Measurements from ENCODE around the gene C5AR2. TPM values are rescaled to one million over a fixed set of nuclear protein-coding genes. Genes with fewer than 3 reads are reported as not detected.

C5AR2 gene
- total RNA-seq, 1 experiment from 2014 or later = not detected

DNA sequence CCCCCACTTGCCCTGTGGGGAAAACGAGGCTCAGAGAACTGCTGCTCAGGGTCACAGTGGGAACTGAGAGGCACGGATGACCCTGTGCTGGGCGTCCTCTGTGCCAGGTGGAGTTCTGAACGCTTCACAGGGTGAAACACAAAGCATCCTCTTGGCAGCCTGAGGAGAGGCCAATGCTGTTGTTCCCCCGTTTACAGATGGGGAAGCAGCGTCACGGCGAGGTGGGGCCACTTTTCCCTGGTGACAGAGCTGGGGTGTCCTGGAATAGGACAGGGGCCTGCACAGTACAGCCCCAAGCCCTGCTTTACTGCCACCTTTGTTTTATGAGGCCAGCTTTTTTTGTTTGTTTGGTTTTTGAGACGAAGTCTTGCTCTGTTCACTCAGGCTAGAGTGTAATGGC, 39.3 kb downstream of the C5AR2 start:
- DNase-seq = no peak
- peaks cover 3% of the 10 kb centered on the region; the same call in 1 of the 2 replicates for H3K79me2 ChIP-seq (ENCODE audit: low read depth)
- no peak for TF ChIP-seq EZH2 (IDR thresholded peaks at IDR 0.05; ENCODE audit: low read depth)
- TF ChIP-seq, protein P1, sequence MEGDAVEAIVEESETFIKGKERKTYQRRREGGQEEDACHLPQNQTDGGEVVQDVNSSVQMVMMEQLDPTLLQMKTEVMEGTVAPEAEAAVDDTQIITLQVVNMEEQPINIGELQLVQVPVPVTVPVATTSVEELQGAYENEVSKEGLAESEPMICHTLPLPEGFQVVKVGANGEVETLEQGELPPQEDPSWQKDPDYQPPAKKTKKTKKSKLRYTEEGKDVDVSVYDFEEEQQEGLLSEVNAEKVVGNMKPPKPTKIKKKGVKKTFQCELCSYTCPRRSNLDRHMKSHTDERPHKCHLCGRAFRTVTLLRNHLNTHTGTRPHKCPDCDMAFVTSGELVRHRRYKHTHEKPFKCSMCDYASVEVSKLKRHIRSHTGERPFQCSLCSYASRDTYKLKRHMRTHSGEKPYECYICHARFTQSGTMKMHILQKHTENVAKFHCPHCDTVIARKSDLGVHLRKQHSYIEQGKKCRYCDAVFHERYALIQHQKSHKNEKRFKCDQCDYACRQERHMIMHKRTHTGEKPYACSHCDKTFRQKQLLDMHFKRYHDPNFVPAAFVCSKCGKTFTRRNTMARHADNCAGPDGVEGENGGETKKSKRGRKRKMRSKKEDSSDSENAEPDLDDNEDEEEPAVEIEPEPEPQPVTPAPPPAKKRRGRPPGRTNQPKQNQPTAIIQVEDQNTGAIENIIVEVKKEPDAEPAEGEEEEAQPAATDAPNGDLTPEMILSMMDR (conservative IDR thresholded peaks at IDR 0.05) = no peak
- no peaks in the 10 kb centered on the region for H3K4me1 ChIP-seq (replicated peaks; ENCODE audit: insufficient read depth)
- H3K27me3 ChIP-seq (ENCODE audit: insufficient read depth, low read depth) = no peaks in the 10 kb centered on the region
- H3K9me3 ChIP-seq (ENCODE audit: insufficient read depth, low read depth) = no peaks in the 10 kb centered on the region
- POLR2A ChIA-PET (ENCODE audit: unreplicated experiment) = no interaction called here
- BruUV-seq (replicated peaks) = no TSS peak
- H3K27ac ChIP-seq = no peak overlapping the region
- H3K4me3 ChIP-seq = no peak overlapping the region
- CTCF ChIA-PET = no interaction called here
- intact Hi-C loops (cut with micrococcal nuclease; ENCODE audit: unreplicated experiment) = no loop called here
- no peak overlapping the region for H3K4me2 ChIP-seq
- H4K20me1 ChIP-seq (ENCODE audit: insufficient read depth) = peaks cover 26% of the 10 kb centered on the region
- peaks cover 11% of the 10 kb centered on the region; the same call in 1 of the 2 replicates for H3F3A ChIP-seq (ENCODE audit: insufficient read depth, low read depth)
- H3K9me2 ChIP-seq (ENCODE audit: insufficient read depth) = no peaks in the 10 kb centered on the region
- no peak overlapping the region for H2AFZ ChIP-seq
- peaks cover 53% of the 10 kb centered on the region for H3K36me3 ChIP-seq (ENCODE audit: low read depth)

DNA sequence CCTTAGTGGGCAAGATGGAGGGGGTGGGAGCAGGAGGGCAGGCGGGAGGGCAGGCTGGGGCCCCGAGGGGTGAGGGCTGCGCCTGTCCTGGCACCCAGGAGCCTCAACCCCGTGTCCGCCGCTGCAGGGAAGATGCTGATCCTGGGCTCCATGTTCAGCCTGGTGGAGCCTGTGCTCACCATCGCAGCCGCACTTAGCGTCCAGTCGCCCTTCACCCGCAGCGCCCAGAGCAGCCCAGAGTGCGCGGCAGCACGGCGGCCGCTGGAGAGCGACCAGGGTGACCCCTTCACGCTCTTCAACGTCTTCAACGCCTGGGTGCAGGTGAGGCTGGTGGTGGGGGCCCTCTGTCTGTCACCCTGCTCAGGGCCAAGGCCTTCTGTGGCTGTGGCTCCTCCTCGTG, 40.6 kb downstream of the C5AR2 start:
- no TSS peak for BruUV-seq (replicated peaks)
- Histone ChIP-seq H3F3A (ENCODE audit: insufficient read depth, low read depth) (peaks cover 11% of the 10 kb centered on the region; the same call in 1 of the 2 replicates), H3K4me1 (replicated peaks; ENCODE audit: insufficient read depth) (no peaks in the 10 kb centered on the region), H3K9me2 (ENCODE audit: insufficient read depth) (no peaks in the 10 kb centered on the region), H3K79me2 (ENCODE audit: low read depth) (peaks cover 3% of the 10 kb centered on the region; the same call in 1 of the 2 replicates), H3K27ac (no peak overlapping the region), H3K4me2 (no peak overlapping the region), H3K9me3 (ENCODE audit: insufficient read depth, low read depth) (no peaks in the 10 kb centered on the region), H3K36me3 (ENCODE audit: low read depth) (peaks cover 47% of the 10 kb centered on the region), H2AFZ (no peak overlapping the region), H4K20me1 (ENCODE audit: insufficient read depth) (peaks cover 18% of the 10 kb centered on the region), H3K27me3 (ENCODE audit: insufficient read depth, low read depth) (no peaks in the 10 kb centered on the region), H3K4me3 (no peak overlapping the region)
- TF ChIP-seq EZH2 (IDR thresholded peaks at IDR 0.05; ENCODE audit: low read depth) = no peak
- TF ChIP-seq, protein P1 (conservative IDR thresholded peaks at IDR 0.05) = no peak
- no peak for DNase-seq
- ChIA-PET POLR2A (ENCODE audit: unreplicated experiment) (no interaction called here), CTCF (no interaction called here)
- intact Hi-C loops (cut with micrococcal nuclease; ENCODE audit: unreplicated experiment) = no loop called here

GRCh38 chr19:47373246-47374240, 41.6 kb downstream of the C5AR2 start:
- Histone ChIP-seq H3K27me3 (ENCODE audit: insufficient read depth, low read depth) (no peaks in the 10 kb centered on the region), H3K9me3 (ENCODE audit: insufficient read depth, low read depth) (no peaks in the 10 kb centered on the region), H3F3A (ENCODE audit: insufficient read depth, low read depth) (peaks cover 15% of the 10 kb centered on the region; the same call in 1 of the 2 replicates), H3K4me3 (no peak overlapping the region), H4K20me1 (ENCODE audit: insufficient read depth) (peaks cover 18% of the 10 kb centered on the region), H3K36me3 (ENCODE audit: low read depth) (peaks cover 47% of the 10 kb centered on the region), H2AFZ (no peak overlapping the region), H3K27ac (no peak overlapping the region), H3K4me2 (no peak overlapping the region), H3K79me2 (ENCODE audit: low read depth) (peaks cover 3% of the 10 kb centered on the region; the same call in 1 of the 2 replicates), H3K4me1 (replicated peaks; ENCODE audit: insufficient read depth) (no peaks in the 10 kb centered on the region), H3K9me2 (ENCODE audit: insufficient read depth) (no peaks in the 10 kb centered on the region)
- DNase-seq = no peak
- TF ChIP-seq, protein P1 (conservative IDR thresholded peaks at IDR 0.05) = no peak
- TF ChIP-seq EZH2 (IDR thresholded peaks at IDR 0.05; ENCODE audit: low read depth) = no peak
- ChIA-PET CTCF (interaction anchor here (0.6 kb wide), 1 partner anchor 24 kb away, joined by 3 read pairs; the partner anchor contains the start of gene DHX34), POLR2A (ENCODE audit: unreplicated experiment) (no interaction called here)
- intact Hi-C loops (cut with micrococcal nuclease; ENCODE audit: unreplicated experiment) = no loop called here
- BruUV-seq (replicated peaks) = no TSS peak
